ENCODE data around the gene FAM240A. TPM values are rescaled to one million over a fixed set of nuclear protein-coding genes. Genes with fewer than 3 reads are reported as not detected.
A peak's percentile ranks its signal among the peaks of the same experiment; 100 is the strongest.

FAM240A gene
- total RNA-seq, 1 donor from 2014 or later, result not detected

- Histone ChIP-seq H3K4me3 (ENCODE audit: low read depth, low read length) (no peak overlapping the region), H3K36me3 (ENCODE audit: control insufficient read depth, insufficient read depth, low read length) (no peaks in the 10 kb centered on the region), H3K27me3 (ENCODE audit: control insufficient read depth, insufficient read depth, low read length) (peaks cover 2% of the 10 kb centered on the region)
- no peak for FAIRE-seq
- no peak for DNase-seq (ENCODE audit: low read depth)
- TF ChIP-seq, protein P1, sequence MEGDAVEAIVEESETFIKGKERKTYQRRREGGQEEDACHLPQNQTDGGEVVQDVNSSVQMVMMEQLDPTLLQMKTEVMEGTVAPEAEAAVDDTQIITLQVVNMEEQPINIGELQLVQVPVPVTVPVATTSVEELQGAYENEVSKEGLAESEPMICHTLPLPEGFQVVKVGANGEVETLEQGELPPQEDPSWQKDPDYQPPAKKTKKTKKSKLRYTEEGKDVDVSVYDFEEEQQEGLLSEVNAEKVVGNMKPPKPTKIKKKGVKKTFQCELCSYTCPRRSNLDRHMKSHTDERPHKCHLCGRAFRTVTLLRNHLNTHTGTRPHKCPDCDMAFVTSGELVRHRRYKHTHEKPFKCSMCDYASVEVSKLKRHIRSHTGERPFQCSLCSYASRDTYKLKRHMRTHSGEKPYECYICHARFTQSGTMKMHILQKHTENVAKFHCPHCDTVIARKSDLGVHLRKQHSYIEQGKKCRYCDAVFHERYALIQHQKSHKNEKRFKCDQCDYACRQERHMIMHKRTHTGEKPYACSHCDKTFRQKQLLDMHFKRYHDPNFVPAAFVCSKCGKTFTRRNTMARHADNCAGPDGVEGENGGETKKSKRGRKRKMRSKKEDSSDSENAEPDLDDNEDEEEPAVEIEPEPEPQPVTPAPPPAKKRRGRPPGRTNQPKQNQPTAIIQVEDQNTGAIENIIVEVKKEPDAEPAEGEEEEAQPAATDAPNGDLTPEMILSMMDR (IDR thresholded peaks at IDR 0.05; ENCODE audit: insufficient read depth, low read length, severe bottlenecking), result no peak
Observed at GRCh38 chr3:46640927-46641326, 28.6 kb downstream of the FAM240A start.

DNA sequence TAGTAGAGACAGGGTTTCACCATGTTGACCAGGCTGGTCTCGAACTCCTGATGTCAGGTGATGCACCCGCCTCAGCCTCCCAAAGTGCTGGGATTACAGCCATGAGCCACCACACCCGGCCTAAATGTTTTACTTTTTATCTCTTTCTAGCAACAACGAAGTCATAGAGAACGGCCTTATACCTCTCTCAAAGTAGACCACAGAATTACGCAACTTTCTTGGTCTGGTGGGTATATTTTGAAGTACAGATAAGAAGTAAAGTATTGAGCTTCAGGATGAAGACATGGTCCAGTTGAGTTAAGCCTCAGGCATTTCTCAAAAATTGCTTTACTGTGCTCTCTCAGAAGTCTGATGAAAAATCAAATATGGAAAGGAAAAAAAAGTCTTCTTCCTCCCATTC is 30.6 kb downstream of the FAM240A start:
- TF ChIP-seq, protein P1 (IDR thresholded peaks at IDR 0.05; ENCODE audit: insufficient read depth, low read length, severe bottlenecking), result no peak
- no peak for FAIRE-seq
- DNase-seq (ENCODE audit: low read depth), result no peak
- Histone ChIP-seq H3K36me3 (ENCODE audit: control insufficient read depth, insufficient read depth, low read length) (no peaks in the 10 kb centered on the region), H3K4me3 (ENCODE audit: low read depth, low read length) (no peak overlapping the region), H3K27me3 (ENCODE audit: control insufficient read depth, insufficient read depth, low read length) (no peaks in the 10 kb centered on the region)

DNA sequence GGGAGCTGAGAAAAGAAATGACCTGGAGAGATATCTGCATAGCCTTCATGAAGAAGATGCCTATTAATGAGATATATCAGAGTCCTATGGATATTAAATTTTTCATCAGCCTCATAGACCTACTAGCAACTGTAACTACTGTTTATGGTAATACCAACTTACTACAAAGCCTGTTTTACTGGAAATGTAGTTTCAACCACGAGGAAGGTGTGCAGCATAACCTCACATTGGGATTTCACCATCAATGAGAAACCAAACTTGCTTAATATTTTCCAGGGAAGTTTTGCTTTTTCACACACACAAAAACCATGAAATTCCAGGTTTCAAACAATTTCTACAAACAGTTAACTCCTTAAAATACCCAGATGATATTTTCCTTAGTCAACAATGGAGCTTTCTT is 31.4 kb downstream of the FAM240A start:
- no peaks in the 10 kb centered on the region for H3K36me3 ChIP-seq (ENCODE audit: control insufficient read depth, insufficient read depth, low read length)
- FAIRE-seq (no peak), DNase-seq (ENCODE audit: low read depth) (peak; percentile 28)
- TF ChIP-seq, protein P1 (IDR thresholded peaks at IDR 0.05; ENCODE audit: insufficient read depth, low read length, severe bottlenecking), result no peak
- no peak overlapping the region for H3K4me3 ChIP-seq (ENCODE audit: low read depth, low read length)
- no peaks in the 10 kb centered on the region for H3K27me3 ChIP-seq (ENCODE audit: control insufficient read depth, insufficient read depth, low read length)

- DNase-seq (ENCODE audit: low read depth), result peak; percentile 62
- Histone ChIP-seq H3K36me3 (ENCODE audit: control insufficient read depth, insufficient read depth, low read length) (no peaks in the 10 kb centered on the region), H3K27me3 (ENCODE audit: control insufficient read depth, insufficient read depth, low read length) (no peaks in the 10 kb centered on the region), H3K4me3 (ENCODE audit: low read depth, low read length) (no peak overlapping the region)
- TF ChIP-seq, protein P1 (IDR thresholded peaks at IDR 0.05; ENCODE audit: insufficient read depth, low read length, severe bottlenecking), result no peak
- FAIRE-seq, result peak; percentile 13
Observed at GRCh38 chr3:46646700-46647099, 34.4 kb downstream of the FAM240A start.

- Histone ChIP-seq H3K36me3 (ENCODE audit: control insufficient read depth, insufficient read depth, low read length) (no peaks in the 10 kb centered on the region), H3K27me3 (ENCODE audit: control insufficient read depth, insufficient read depth, low read length) (no peaks in the 10 kb centered on the region), H3K4me3 (ENCODE audit: low read depth, low read length) (no peak overlapping the region)
- no peak for FAIRE-seq
- DNase-seq (ENCODE audit: low read depth), result no peak
- TF ChIP-seq, protein P1 (IDR thresholded peaks at IDR 0.05; ENCODE audit: insufficient read depth, low read length, severe bottlenecking), result no peak
Observed at GRCh38 chr3:46648096-46648495, 35.8 kb downstream of the FAM240A start.

DNA sequence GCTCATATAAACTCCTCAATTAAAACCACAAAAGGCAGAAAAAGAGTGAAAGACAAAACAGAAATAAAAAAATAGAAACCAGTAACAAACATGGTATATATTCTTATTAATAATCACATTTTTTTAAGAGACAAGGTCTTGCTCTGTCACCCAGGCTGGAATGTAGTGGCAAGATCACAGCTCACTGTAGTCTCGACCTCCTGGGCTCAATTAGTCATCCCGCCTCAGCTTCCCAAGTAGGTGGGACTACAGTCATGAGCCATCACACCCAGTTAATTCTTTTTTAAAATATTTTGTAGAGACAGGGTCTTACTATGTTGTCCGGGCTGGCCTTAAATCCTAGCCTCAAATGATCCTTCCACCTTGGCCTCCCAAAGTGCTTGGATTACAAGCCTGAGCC is 37.1 kb downstream of the FAM240A start:
- H3K4me3 ChIP-seq (ENCODE audit: low read depth, low read length), result no peak overlapping the region
- no peaks in the 10 kb centered on the region for H3K36me3 ChIP-seq (ENCODE audit: control insufficient read depth, insufficient read depth, low read length)
- TF ChIP-seq, protein P1 (IDR thresholded peaks at IDR 0.05; ENCODE audit: insufficient read depth, low read length, severe bottlenecking), result no peak
- no peak for DNase-seq (ENCODE audit: low read depth)
- no peak for FAIRE-seq
- no peaks in the 10 kb centered on the region for H3K27me3 ChIP-seq (ENCODE audit: control insufficient read depth, insufficient read depth, low read length)
